GM10847 (cell line): ENCODE results near the gene PMFBP1.

Experiments
- POLR2A ChIP-seq: IDR thresholded peaks from 2 replicates; pipeline ENCODE4 v1.6.1; 2011; ENCODE audit not compliant: insufficient read length; ENCODE audit errors: extremely low read depth

PMFBP1 gene

DNA sequence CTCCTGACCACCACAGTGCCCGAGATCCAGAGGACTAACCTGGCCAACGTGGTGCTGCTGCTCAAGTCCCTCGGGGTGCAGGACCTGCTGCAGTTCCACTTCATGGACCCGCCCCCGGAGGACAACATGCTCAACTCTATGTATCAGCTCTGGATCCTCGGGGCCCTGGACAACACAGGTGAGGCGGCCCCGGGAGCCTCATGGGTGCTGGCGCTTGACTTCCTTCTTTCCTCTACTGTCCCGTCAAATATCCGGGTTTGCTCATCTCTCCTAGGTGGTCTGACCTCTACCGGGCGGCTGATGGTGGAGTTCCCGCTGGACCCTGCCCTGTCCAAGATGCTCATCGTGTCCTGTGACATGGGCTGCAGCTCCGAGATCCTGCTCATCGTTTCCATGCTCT, 64.6 kb downstream of the PMFBP1 start:
- no peak for TF ChIP-seq POLR2A

DNA sequence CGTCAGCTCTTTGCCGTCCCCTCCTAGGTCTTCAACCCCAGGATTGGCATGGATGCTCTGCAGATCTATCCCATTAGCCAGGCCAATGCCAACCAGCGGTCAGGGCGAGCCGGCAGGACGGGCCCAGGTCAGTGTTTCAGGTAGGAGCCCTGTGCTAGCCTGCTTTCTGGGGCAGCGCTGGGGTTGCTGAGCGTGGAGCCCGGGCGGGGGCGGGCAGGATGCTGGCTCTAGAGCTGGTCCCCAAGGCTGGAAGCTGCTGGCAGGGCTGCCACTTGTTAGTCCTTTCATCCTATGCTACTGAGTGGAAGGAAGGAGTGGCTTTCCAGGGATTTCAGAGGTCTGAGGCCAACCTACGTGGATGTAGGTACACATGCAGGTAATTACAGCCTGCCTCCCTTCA, 66.0 kb downstream of the PMFBP1 start:
- no peak for TF ChIP-seq POLR2A

DNA sequence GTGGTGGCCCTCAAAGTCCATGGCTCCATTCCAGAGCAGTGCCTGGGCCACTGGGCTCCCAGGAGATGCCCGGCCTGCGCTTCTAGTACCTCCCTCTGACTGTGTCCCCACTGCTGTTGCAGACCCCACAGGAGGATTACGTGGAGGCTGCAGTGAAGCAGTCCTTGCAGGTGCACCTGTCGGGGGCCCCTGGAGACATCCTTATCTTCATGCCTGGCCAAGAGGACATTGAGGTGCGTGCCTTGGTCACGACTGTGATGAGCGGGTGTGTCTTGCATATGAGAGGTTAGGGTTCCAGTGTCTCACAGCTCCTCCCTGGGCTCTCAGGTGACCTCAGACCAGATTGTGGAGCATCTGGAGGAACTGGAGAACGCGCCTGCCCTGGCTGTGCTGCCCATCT, 67.0 kb downstream of the PMFBP1 start:
- TF ChIP-seq POLR2A = no peak

DNA sequence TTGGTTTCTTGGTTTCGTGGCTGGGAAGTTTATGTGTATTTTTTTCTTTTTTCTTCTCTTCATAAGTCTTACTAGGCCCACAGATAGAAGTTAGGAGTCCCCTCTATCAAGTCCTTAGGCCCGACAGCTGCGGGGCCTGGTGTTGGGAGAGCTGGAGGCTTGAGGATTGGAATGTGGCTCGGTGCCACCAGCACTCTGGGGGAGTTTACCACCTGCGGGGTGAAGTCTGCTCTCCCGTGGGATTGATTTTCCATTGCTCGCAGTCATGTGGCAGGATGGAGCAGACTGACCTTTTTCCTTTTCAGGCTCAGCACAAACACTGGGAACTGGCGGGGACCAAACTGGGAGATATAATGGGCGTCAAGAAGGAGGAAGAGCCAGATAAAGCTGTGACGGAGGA, 70.8 kb downstream of the PMFBP1 start:
- no peak for TF ChIP-seq POLR2A

DNA sequence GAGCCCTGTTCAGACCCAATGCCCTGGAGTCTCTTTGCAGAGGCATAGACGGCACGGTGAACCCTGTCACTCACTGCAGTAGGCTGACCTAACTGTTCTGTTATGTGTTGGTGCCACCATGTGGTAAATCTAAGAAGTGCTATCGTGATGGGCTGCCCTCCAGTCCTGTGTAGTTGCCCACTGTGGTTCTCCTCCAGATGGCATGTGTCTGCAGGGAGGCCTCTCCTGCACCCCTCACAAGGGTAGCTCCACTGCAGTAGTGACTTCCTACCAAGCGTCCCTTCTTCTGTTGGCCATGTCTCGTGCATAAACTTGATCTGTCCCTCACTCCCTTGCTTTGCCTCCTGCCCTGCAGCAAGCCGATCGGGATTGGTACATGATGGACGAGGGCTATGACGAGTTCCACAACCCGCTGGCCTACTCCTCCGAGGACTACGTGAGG, 72.6 kb downstream of the PMFBP1 start:
- TF ChIP-seq POLR2A = no peak

DNA sequence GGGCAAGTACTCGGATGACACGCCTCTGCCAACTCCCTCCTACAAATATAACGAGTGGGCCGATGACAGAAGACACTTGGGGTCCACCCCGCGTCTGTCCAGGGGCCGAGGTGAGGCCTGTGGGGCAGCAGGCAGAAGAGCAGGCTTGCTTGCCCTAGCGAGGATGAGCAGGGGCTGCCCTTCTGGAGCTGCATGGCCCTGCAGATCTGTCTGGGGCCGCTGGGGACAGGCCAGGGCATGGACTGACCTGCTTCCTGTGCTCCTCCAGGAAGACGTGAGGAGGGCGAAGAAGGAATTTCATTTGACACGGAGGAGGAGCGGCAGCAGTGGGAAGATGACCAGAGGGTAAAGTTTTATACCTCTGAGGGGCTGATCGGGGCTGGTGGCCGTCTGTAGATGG, 73.0 kb downstream of the PMFBP1 start:
- no peak for TF ChIP-seq POLR2A

DNA sequence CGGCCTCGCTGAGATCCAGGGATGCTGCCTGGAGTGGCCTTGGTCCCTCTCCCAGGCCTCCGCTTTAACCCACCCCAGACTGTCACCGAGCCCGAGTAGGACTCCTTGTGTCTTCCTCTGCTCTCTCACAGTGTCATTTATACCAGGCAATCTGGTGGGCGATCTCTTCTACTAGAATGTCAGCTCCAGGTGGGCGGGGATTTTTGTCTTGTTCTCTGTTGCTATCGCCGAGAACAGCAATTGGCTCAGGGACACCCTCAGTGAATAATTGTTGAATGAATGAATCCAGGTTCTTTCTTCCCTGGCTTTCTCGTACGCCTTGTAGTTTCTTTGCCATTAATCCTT, 77.7 kb downstream of the PMFBP1 start:
- no peak for TF ChIP-seq POLR2A

DNA sequence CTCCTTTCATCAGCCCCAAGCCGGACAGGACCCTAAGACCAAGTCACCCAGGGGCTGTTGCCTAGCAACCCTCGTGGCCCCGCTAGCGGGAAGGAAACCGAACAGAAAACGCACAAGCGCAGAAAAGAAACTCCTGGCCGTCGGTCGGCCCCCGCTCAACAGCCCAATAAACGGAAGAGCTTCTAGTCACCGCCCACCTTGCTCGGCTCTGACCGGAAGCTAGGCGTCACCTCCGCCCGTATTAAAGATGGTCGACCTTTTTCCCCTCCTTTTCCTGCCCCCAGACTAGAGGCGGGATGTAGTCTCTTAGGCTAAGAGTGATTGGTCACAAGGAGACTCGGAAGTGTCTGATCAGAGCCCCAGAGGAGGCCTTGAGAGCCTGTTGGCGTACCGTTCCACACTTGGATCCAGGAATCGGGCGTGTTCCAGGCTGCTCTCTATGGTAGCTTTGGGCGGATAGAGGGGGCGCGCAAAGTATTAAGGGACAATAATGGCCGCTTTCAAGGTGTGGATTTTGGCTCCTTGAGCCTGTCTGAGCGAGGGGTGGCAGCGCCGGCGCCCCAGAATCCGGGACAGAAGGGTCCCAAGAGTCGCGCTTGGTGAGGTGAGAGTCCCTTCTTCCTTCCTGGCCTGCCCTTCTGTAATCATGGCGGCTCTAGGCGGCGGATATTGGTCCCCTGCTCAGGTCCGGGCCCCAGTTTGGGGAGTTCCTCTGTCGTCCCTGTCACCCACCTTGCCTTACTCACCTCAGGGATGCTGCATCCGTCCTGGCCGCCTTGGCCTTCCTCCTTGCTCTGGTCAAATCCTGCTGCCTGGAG, 78.3 kb downstream of the PMFBP1 start, which contains the start of the genes DHX38 and TXNL4B:
DHX38 (plus strand) TSS at position 400 of the 818 bp plus-strand sequence. CDS start 2,311 bp downstream, outside the sequence.
TXNL4B (minus strand) TSS at position 173 of the 818 bp plus-strand sequence. CDS start 2,871 bp downstream, outside the sequence.
- peak; percentile 49 for TF ChIP-seq POLR2A

DNA sequence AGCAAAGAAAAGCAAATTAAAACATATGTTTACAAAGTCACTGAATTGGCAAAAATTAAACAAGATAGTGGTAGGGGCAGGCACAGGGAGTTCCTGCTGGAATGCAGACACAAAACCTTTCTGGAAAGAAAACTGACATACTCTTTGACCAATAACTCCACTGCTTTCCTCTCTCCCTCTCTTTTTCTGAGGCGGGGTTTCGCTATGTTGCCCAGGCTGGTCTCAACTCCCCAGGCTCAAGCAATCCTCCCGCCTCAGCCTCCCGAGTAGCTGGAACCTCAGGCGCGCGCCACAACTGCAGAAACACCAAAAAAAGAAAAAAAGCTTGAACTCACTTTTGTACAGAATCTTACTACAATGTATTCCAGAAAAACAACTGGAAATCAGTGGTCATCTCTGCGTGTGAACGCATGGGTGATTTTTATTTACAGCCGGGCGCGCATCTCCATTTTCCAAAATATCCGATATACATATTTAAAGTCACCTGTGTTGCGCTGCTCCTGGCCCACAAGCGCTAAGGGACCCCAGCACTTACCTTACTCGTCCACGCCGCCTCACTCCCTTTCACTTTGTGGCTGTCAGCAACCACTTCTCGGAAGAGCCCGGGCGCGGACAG, 79.0 kb downstream of the PMFBP1 start:
- TF ChIP-seq POLR2A = no peak

DNA sequence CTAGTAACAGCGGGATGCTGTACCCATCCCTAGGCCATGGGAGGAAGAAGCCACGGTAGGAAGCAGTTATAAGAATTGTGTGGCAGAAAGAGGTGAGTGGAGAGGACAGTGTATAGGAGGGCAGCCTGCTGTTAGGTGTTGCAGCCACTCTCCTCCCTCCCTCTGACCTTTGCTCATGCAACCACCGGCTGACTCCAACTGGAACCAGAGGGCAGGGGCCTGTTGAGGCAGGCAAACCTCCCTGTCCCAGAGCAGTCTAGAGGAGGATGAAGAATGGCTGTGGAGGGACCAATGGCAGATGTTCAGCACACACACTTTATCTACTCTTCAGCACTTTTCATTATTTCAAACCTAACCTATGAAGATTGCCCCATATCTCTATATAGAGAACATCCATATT, 80.7 kb downstream of the PMFBP1 start:
- TF ChIP-seq POLR2A = no peak

DNA sequence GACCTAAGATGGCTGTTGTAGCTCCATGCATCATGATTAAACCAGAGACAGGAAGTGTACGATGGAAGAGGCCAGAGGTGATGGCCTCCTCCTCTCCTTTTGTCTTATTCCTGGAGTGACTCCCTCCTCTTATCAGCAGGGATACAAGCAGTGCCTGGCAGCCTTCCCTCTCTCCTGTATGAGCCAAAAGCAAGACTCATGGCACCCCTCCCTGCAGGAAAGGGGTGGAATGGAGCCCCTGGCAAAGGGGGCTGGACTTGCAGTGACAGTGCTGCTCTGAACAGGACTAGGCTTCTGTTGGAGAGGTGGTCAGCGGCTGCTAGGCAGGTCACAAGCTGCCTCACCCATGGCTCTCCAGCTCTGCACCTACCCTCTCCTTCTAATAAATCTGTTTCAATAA, 87.0 kb downstream of the PMFBP1 start:
- no peak for TF ChIP-seq POLR2A

DNA sequence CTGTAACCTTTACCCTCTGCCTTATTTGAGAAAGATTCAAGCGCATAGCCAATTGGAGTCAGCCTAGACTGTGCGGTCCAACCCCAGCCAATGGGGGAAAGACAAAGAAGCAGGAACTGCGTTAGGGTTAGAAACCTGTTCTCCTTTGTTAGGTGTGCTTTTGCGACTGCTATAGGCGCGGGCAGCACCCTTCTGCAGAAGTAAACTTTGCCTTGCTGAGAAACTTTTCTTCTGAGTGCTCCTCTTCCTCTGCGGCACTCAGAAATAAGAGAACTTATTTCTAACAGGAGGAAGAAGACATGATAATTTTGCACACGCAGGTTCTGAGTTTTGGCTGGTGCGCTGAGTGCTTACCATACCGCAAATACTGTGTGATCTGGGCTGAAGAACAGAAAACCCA, 87.5 kb downstream of the PMFBP1 start:
- TF ChIP-seq POLR2A = no peak

DNA sequence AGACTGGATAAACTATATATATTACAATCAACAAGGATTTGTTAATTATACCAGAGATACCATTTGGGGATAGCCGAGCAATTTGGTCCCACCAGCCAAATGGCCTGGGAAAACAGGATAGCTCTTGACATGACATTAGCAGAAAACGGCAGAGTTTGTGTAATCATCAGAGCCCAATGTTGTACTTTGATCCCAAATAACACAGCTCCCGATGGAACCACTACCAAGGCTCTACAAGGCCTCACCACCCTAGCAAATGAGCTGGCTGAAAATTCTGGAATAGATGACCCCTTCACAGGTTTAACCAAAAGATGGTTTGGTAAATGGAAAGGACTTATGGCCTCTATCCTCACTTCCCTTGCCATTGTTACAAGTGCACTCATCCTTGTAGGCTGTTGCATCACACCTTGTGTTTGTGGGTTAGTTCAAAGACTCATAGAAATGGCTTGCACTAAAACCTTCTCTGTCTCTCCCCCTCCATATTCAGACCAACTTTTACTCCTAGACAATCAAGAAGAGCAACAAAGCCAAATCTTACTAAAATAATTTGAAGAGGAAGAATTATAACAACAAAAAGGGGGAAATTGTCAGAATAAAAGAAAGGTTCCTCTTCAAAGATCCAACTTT, 88.1 kb downstream of the PMFBP1 start:
- no peak for TF ChIP-seq POLR2A

DNA sequence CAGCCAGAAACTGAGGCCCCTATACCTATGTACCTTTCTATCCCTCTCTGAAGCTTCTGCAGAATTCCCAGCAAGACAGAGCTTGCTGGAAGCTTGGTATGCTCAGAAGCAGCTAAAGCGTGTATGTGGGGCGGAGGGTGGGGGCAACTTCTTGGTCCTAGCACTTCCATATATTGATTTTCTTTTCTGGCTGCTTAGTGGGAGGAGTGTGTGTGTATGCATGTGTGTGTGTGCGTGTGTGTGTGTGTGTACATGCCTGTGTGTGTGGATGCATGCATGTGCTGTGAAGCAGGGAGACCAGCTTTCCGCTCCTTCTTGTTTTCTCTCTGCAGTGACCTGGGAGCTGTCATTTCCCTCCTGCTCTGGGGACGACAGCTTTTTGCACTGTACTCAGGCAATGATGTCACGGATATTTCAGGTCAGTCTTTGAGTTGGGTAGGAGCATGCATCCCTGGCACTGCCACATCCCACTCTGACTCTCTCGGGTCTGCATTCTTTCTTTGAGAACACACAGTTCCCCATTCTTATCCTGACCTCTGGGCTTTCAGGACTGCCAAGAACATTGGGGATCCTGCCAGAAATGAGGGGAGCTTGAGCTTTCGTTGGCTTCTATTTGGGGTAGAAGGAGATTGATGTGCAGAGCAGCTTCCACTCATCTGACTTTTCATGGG, 98.3 kb downstream of the PMFBP1 start:
- no peak for TF ChIP-seq POLR2A

DNA sequence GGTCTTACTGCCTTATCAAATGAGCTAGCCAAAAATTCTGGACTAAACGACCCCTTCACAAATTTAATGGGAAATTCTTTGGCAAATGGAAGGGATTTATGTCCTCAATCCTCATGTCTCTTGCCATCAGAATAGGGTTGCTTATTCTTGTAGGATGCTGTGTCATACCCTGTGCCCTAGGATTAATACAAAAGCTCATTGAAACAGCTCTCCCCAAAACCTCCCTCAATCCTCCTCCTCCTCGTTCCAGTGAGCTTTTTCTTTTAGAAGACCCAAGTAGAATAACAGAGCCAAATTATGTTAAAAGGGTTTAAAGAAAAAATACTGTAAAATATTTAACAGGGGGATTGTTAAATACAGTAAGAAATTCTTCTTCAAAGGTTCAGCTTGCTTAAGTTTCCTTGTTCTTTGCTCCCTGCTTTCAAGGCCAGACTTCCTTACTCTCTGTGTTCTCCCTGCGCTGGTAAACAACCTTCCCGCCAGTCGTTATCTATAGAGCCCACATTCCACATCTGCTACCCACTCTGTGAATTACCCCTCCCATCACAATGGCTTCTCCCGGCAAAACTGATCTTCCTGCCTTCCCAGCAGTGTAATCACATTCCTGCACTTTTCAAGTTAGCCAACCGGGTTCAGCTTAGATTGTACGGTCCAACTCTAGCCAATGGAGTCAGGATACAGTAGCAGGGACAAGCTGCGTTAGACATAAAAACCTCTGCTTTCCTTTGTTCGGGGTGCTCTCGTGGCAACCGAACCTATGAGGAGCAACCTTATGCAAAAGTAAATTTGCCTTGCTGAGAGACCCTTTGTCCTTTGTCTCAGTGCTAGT, 99.2 kb downstream of the PMFBP1 start:
- no peak for TF ChIP-seq POLR2A
